WTC11 (cell line): Measurements from ENCODE around the gene VIT. TPM values are rescaled to one million over a fixed set of nuclear protein-coding genes. Genes with fewer than 3 reads are reported as not detected.

ENCODE experiments used
- ATAC-seq: fragments of 200-7000 bp; cut with Tn5 transposase; 2 replicates; pipeline ENCODE4 v1.10.0; 2021; ENCODE audit warnings: mild to moderate bottlenecking, moderate library complexity
- CTCF ChIA-PET: fragments of 300-600 bp; sonication (Branson Sonifier 250); formaldehyde crosslinking; loops from one replicate; lab custom pipeline; 2021; ENCODE audit warnings: antibody characterized with exemption; lab: Charles Lee
- POLR2A ChIA-PET: fragments of 350-600 bp; sonication (Branson Sonifier 250); formaldehyde crosslinking; loops from one replicate; lab custom pipeline; 2021; ENCODE audit warnings: antibody characterized with exemption; lab: Charles Lee
- DNase-seq: peaks from one replicate; pipeline ENCODE4 v3.0.0; 2021; ENCODE audit warnings: low spot score
- H3K27ac Mint-ChIP-seq: 2 replicates; pipeline ENCODE4 v1.8.0; 2021; ENCODE audit warnings: mixed read lengths
- H3K27me3 Mint-ChIP-seq: 2 replicates; pipeline ENCODE4 v1.8.0; 2021; ENCODE audit warnings: low read depth, mild to moderate bottlenecking, moderate library complexity, mixed read lengths
- H3K36me3 Mint-ChIP-seq: 2 replicates; pipeline ENCODE4 v1.8.0; 2021; ENCODE audit warnings: mixed read lengths
- H3K4me1 Mint-ChIP-seq: 2 replicates; pipeline ENCODE4 v1.8.0; 2022; ENCODE audit warnings: mixed read lengths
- H3K4me3 Mint-ChIP-seq: 2 replicates; pipeline ENCODE4 v1.8.0; 2021; ENCODE audit warnings: mild to moderate bottlenecking, moderate library complexity, mixed read lengths
- H3K9me3 Mint-ChIP-seq: 2 replicates; pipeline ENCODE4 v1.8.0; 2021; ENCODE audit warnings: mixed read lengths
- CDX4 ChIP-seq: fragments of 250-450 bp; sonication (Bioruptor Pico); IDR thresholded peaks from 2 replicates; pipeline ENCODE4 v1.9.0; 2021; ENCODE audit warnings: moderate library complexity, mild to moderate bottlenecking, inconsistent platforms, borderline replicate concordance
- CREB1 ChIP-seq: sonication (generic); formaldehyde crosslinking; IDR thresholded peaks from 2 replicates; pipeline ENCODE4 v1.8.0; 2023; ENCODE audit warnings: mild to moderate bottlenecking, missing genetic modification reagents
- EMX1 ChIP-seq: fragments of 250-450 bp; sonication (Bioruptor Pico); IDR thresholded peaks from 2 replicates; pipeline ENCODE4 v1.8.0; 2021; ENCODE audit warnings: mild to moderate bottlenecking
- FOXJ3 ChIP-seq: sonication (generic); formaldehyde crosslinking; IDR thresholded peaks from 2 replicates; pipeline ENCODE4 v1.9.0; 2021; ENCODE audit warnings: missing genetic modification reagents, mild to moderate bottlenecking, borderline replicate concordance
- FOXP1 ChIP-seq: sonication (generic); formaldehyde crosslinking; IDR thresholded peaks from 2 replicates; pipeline ENCODE4 v1.8.0; 2022; ENCODE audit warnings: missing genetic modification reagents, mild to moderate bottlenecking, moderate library complexity, borderline replicate concordance
- FOXP4 ChIP-seq: sonication (generic); formaldehyde crosslinking; IDR thresholded peaks from 2 replicates; pipeline ENCODE4 v1.8.0; 2022; ENCODE audit warnings: mild to moderate bottlenecking, missing genetic modification reagents
- HMGA2 ChIP-seq: fragments of 250-450 bp; sonication (Bioruptor Pico); IDR thresholded peaks from 2 replicates; pipeline ENCODE4 v1.4.0; 2021; ENCODE audit warnings: mild to moderate bottlenecking, moderate library complexity
- IRF2 ChIP-seq: sonication (generic); formaldehyde crosslinking; IDR thresholded peaks from 2 replicates; pipeline ENCODE4 v1.8.0; 2022; ENCODE audit warnings: low read depth, missing genetic modification reagents, borderline replicate concordance
- KAT7 ChIP-seq: sonication (generic); formaldehyde crosslinking; IDR thresholded peaks from 2 replicates; pipeline ENCODE4 v1.8.1; 2023; ENCODE audit warnings: missing genetic modification reagents, mild to moderate bottlenecking, borderline replicate concordance
- TEAD1 ChIP-seq: sonication (generic); formaldehyde crosslinking; IDR thresholded peaks from 2 replicates; pipeline ENCODE4 v1.8.0; 2022; ENCODE audit warnings: mild to moderate bottlenecking, missing genetic modification reagents
- ZNF219 ChIP-seq: sonication (generic); formaldehyde crosslinking; IDR thresholded peaks from 2 replicates; pipeline ENCODE4 v1.8.0; 2023; ENCODE audit warnings: missing genetic modification reagents, mild to moderate bottlenecking, borderline replicate concordance
- ZNF396 ChIP-seq: fragments of 250-450 bp; sonication (Bioruptor Pico); IDR thresholded peaks from 2 replicates; pipeline ENCODE4 v1.8.0; 2021; ENCODE audit warnings: mild to moderate bottlenecking, moderate library complexity, borderline replicate concordance
- ZNF512 ChIP-seq: sonication (generic); formaldehyde crosslinking; IDR thresholded peaks from 2 replicates; pipeline ENCODE4 v1.8.1; 2022; ENCODE audit warnings: missing genetic modification reagents, borderline replicate concordance
- total RNA-seq: library from RNA; stranded (reverse); gene quantifications from 3 replicates; pipeline ENCODE4 v1.2.3, GENCODE V29; 2021
- TF ChIP-seq, protein P1 (sequence below): fragments of 250-450 bp; sonication (Bioruptor Pico); conservative IDR thresholded peaks from 2 replicates; pipeline ENCODE4 v1.9.0; 2021; ENCODE audit warnings: mild to moderate bottlenecking
- TF ChIP-seq, protein P2 (sequence below): sonication (generic); formaldehyde crosslinking; conservative IDR thresholded peaks from 2 replicates; pipeline ENCODE4 v1.8.1; 2022; ENCODE audit warnings: mild to moderate bottlenecking, missing genetic modification reagents
- TF ChIP-seq, protein P3 (sequence below): fragments of 250-450 bp; sonication (Bioruptor Pico); IDR thresholded peaks from 2 replicates; pipeline ENCODE4 v1.9.0; 2021; ENCODE audit warnings: mild to moderate bottlenecking, borderline replicate concordance

Gene VIT
- total RNA-seq, 1 experiment from 2014 or later, result 0.46 TPM

DNA sequence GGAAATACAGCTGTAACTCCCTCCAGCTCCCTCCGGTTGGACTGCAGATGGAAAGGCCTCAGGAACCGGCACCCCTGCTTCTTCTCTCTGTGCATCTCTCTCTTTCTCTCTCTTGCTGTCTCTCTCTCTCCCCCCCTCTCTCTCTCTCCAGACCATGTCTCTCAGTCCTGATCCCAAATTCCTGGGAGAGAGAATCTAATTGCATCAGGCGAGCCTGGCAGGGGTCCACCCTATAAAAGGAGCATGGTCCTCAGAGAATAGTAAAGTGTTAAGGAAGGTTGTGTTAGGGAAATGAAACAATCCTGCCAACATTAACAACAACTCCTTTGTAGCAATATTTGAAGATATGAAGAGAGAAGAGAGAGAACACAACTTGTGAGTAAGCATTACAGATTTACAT is 36.7 kb downstream of the VIT start (continued):
- TF ChIP-seq CDX4 (CRISPR knock-in tag) (no peak), TEAD1 (no peak), FOXP1 (CRISPR knock-in tag) (no peak), KAT7 (CRISPR knock-in tag) (no peak), HMGA2 (CRISPR knock-in tag) (no peak)

DNA sequence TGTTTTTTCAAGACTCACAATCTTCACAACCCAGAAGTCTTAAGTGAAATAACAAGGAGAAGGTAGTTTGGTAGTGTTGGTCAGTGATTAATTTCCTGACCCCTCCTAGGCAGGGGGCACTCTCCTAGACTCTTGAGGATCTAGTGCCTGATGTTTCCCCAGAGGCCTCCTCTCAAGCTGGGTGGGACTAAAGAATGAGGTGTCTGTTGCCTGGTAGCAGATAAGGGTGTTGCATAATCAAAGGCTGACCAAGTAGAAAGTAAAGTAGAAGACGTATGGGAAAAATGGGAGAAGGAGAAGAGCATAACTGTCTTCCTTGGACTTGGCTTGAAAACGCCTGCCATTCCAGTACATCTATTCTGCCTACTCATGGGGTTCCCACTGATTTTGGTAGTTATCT is 37.8 kb downstream of the VIT start:
- Mint-ChIP-seq H3K4me3 (no peak overlapping the region), H3K27ac (no peak overlapping the region), H3K27me3 (no peaks in the 10 kb centered on the region), H3K4me1 (peaks cover 63% of the 10 kb centered on the region), H3K36me3 (peaks cover 17% of the 10 kb centered on the region), H3K9me3 (peaks cover 14% of the 10 kb centered on the region)
- CTCF ChIA-PET, result no interaction called here
- ATAC-seq (no peak), DNase-seq (no peak)
- POLR2A ChIA-PET, result no interaction called here
- TF ChIP-seq IRF2 (CRISPR knock-in tag) (no peak), ZNF512 (no peak), FOXJ3 (CRISPR knock-in tag) (no peak), ZNF219 (CRISPR knock-in tag) (no peak), EMX1 (CRISPR knock-in tag) (no peak), CREB1 (no peak)
- TF ChIP-seq, protein P1, sequence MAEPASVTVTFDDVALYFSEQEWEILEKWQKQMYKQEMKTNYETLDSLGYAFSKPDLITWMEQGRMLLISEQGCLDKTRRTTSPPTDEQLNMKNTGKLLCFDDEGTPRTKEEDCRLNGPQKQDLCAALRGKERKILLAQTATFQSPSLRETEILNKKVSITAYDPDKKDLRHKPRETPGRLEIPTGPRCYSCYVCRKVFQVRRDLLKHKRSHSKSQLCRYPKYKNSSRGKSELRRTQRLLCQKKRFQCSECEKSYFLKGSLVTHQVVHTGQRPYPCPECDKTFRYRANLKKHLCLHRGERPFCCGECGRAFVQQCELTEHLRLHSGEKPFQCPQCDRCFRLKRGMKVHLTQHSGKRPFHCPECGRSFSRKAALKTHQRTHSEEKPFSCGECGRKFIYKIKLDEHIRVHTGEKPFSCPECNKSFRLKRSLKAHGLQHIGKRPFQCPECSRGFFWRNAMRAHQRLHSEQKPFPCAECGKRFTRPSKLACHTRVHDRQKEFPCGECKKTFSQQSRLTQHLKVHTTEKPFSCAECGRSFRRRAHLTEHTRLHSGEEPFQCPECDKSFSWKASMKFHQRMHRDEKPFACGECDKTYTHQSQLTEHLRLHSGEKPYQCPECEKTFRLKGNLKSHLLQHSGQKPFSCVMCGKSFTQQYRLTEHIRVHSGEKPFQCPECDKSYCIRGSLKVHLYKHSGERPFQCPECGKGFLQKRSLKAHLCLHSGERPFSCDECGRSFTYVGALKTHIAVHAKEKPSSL (CRISPR knock-in tag), result no peak
- TF ChIP-seq, protein P2, sequence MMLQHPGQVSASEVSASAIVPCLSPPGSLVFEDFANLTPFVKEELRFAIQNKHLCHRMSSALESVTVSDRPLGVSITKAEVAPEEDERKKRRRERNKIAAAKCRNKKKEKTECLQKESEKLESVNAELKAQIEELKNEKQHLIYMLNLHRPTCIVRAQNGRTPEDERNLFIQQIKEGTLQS, result no peak

DNA sequence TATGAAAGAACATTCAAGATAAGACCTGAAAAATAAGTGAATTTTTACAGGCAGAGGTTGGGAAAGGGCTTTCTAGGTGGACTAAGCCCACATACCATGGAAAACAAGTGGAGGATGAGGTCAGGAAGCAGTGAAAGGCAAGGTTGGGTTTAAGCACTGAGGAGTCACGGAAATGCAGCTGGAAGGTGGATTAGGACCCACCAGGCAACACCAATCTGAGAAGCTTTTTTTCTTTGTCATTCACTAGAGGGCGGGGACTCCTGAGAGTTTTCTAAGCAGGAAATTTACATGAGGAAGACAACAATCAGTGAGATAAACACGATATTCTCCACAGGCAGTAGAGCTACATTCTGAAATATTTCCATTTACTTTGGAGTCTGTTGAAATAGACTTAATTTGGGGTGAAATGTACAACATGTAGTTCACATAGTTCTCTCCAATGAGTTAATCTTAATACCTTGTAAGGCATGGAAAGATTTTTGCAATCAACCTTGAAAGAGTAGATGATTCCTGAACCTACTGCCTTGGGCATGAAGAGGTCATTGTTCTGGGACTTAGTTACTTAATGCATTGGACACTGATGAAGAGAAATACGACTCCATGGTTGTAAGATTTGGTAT is 40.7 kb downstream of the VIT start:
- no peak for DNase-seq
- POLR2A ChIA-PET, result no interaction called here
- H3K36me3 Mint-ChIP-seq, result no peaks in the 10 kb centered on the region

More for the DNA sequence above, 40.7 kb downstream of the VIT start:
- Mint-ChIP-seq H3K27me3 (peaks cover 3% of the 10 kb centered on the region; the same call in 1 of the 2 replicates), H3K9me3 (peaks cover 6% of the 10 kb centered on the region), H3K27ac (peak overlapping the region; percentile 89), H3K4me3 (no peak overlapping the region), H3K4me1 (peaks cover 82% of the 10 kb centered on the region)
- TF ChIP-seq ZNF396 (CRISPR knock-in tag), result 0 out of 2 replicates have a peak, but pooled peaks have one; percentile 19
- TF ChIP-seq, protein P3, sequence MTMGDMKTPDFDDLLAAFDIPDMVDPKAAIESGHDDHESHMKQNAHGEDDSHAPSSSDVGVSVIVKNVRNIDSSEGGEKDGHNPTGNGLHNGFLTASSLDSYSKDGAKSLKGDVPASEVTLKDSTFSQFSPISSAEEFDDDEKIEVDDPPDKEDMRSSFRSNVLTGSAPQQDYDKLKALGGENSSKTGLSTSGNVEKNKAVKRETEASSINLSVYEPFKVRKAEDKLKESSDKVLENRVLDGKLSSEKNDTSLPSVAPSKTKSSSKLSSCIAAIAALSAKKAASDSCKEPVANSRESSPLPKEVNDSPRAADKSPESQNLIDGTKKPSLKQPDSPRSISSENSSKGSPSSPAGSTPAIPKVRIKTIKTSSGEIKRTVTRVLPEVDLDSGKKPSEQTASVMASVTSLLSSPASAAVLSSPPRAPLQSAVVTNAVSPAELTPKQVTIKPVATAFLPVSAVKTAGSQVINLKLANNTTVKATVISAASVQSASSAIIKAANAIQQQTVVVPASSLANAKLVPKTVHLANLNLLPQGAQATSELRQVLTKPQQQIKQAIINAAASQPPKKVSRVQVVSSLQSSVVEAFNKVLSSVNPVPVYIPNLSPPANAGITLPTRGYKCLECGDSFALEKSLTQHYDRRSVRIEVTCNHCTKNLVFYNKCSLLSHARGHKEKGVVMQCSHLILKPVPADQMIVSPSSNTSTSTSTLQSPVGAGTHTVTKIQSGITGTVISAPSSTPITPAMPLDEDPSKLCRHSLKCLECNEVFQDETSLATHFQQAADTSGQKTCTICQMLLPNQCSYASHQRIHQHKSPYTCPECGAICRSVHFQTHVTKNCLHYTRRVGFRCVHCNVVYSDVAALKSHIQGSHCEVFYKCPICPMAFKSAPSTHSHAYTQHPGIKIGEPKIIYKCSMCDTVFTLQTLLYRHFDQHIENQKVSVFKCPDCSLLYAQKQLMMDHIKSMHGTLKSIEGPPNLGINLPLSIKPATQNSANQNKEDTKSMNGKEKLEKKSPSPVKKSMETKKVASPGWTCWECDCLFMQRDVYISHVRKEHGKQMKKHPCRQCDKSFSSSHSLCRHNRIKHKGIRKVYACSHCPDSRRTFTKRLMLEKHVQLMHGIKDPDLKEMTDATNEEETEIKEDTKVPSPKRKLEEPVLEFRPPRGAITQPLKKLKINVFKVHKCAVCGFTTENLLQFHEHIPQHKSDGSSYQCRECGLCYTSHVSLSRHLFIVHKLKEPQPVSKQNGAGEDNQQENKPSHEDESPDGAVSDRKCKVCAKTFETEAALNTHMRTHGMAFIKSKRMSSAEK (CRISPR knock-in tag), result no peak
- peak; percentile 74; the same call in 1 of the 2 replicates for TF ChIP-seq FOXP4 (CRISPR knock-in tag)
- peak; percentile 95 for ATAC-seq
- CTCF ChIA-PET, result interaction anchor here (1.2 to 1.8 kb wide), 2 partner anchors 33 to 384 kb away, joined by 3 to 7 read pairs; no protein-coding TSS in a partner anchor
